Thyroid gland (tissue), 4 donors: ENCODE data around the gene AQP7. TPM values are rescaled to one million over a fixed set of nuclear protein-coding genes. Genes with fewer than 3 reads are reported as not detected.

Experiments used
- DNase-seq, 2 donors: peaks; one replicate each; pipeline ENCODE4 v3.0.0-alpha.2; 2019
- H3K27ac ChIP-seq, 3 donors: fragments of 200-600 bp; sonication (generic); 1 replicate in 2 of 3; 2 replicates in 1 of 3; pipeline ENCODE4 v1.5.1; 2016 to 2019; ENCODE audit warnings: mild to moderate bottlenecking in 1 of 3, moderate library complexity in 1 of 3
- H3K27me3 ChIP-seq: fragments of 200-600 bp; sonication (generic); one replicate; pipeline ENCODE4 v1.5.1; 2019
- H3K36me3 ChIP-seq, 2 donors: fragments of 200-600 bp; sonication (generic); one replicate each; pipeline ENCODE4 v1.5.1; 2016 to 2019
- H3K4me1 ChIP-seq, 2 donors: fragments of 200-600 bp; sonication (generic); one replicate each; pipeline ENCODE4 v1.5.1; 2017 to 2019
- H3K4me3 ChIP-seq, 3 donors: fragments of 200-600 bp; sonication (generic); replicated peaks in 1 of 3; 1 replicate in 2 of 3; 2 replicates in 1 of 3; pipeline ENCODE4 v1.5.1; 2016; ENCODE audit warnings: mild to moderate bottlenecking in 1 of 3
- H3K9me3 ChIP-seq: fragments of 200-600 bp; sonication (generic); one replicate; pipeline ENCODE4 v1.5.1; 2017
- POLR2A ChIP-seq, 2 donors: fragments of 450-650 bp; IDR thresholded peaks; one replicate each; pipeline ENCODE4 v1.6.1; 2017; ENCODE audit warnings: antibody characterized with exemption in 2 of 2, mild to moderate bottlenecking in 2 of 2, moderate library complexity in 1 of 2
- WGBS, 2 donors: methylation state at CpG; one replicate each; pipeline ENCODE4 v1.1.5; 2017; 5-methylcytosine and 5-hydroxymethylcytosine counted together
- intact Hi-C: fragments of 100-400 bp; cut with DNase I; formaldehyde crosslinking; loops from one replicate; pipeline ENCODE4 v1.15.1; 2023
- total RNA-seq, 4 donors: library from RNA; depleted of rRNA; stranded (reverse); fragments of >200 nt; gene quantifications; one replicate each; pipeline ENCODE4 v1.2.3, GENCODE V29; 2016
- TF ChIP-seq, protein P1 (sequence below), 6 experiments: fragments of 200-600 bp in 3 of 6; fragments of 450-650 bp in 3 of 6; sonication (generic) in 3 of 6; IDR thresholded peaks; one replicate each; pipeline ENCODE4 v1.5.1; 2016 to 2019; ENCODE audit warnings: antibody characterized with exemption in 6 of 6, mild to moderate bottlenecking in 2 of 6, inconsistent platforms in 1 of 6, moderate library complexity in 1 of 6

Gene AQP7
- total RNA-seq, 4 donors from 2014 or later = 1.9 to 4.7 (median 2.5) TPM

GRCh38 chr9:33433871-33434270 lies 31.5 kb upstream of the AQP7 start:
- Histone ChIP-seq H3K36me3 (no peaks in the 10 kb centered on the region), H3K4me3 (no peak overlapping the region), H3K9me3 (no peaks in the 10 kb centered on the region), H3K4me1 (peaks cover 8 to 11% of the 10 kb centered on the region in 2 donors), H3K27me3 (no peaks in the 10 kb centered on the region), H3K27ac (no peak overlapping the region)
- no peak for DNase-seq
- WGBS, 2 donors = 92 to 95% methylated on average over 7 to 8 of the region's 8 CpGs
- intact Hi-C loops = no loop called here
- no peak for TF ChIP-seq POLR2A (IDR thresholded peaks at IDR 0.05)
- TF ChIP-seq, protein P1, sequence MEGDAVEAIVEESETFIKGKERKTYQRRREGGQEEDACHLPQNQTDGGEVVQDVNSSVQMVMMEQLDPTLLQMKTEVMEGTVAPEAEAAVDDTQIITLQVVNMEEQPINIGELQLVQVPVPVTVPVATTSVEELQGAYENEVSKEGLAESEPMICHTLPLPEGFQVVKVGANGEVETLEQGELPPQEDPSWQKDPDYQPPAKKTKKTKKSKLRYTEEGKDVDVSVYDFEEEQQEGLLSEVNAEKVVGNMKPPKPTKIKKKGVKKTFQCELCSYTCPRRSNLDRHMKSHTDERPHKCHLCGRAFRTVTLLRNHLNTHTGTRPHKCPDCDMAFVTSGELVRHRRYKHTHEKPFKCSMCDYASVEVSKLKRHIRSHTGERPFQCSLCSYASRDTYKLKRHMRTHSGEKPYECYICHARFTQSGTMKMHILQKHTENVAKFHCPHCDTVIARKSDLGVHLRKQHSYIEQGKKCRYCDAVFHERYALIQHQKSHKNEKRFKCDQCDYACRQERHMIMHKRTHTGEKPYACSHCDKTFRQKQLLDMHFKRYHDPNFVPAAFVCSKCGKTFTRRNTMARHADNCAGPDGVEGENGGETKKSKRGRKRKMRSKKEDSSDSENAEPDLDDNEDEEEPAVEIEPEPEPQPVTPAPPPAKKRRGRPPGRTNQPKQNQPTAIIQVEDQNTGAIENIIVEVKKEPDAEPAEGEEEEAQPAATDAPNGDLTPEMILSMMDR (IDR thresholded peaks at IDR 0.05) = no peak

GRCh38 chr9:33431420-33431819 lies 29.1 kb upstream of the AQP7 start:
- DNase-seq = no peak
- intact Hi-C loops = no loop called here
- H3K9me3 ChIP-seq = no peaks in the 10 kb centered on the region
- no peak overlapping the region for H3K4me3 ChIP-seq
- 80 to 85% methylated on average over 2 of the region's 2 CpGs for WGBS, 2 donors
- no peak for TF ChIP-seq POLR2A (IDR thresholded peaks at IDR 0.05)
- TF ChIP-seq, protein P1 (IDR thresholded peaks at IDR 0.05) = no peak
- peaks cover 8 to 11% of the 10 kb centered on the region in 2 donors for H3K4me1 ChIP-seq
- no peak overlapping the region for H3K27ac ChIP-seq
- no peaks in the 10 kb centered on the region for H3K27me3 ChIP-seq
- H3K36me3 ChIP-seq = no peaks in the 10 kb centered on the region

DNA sequence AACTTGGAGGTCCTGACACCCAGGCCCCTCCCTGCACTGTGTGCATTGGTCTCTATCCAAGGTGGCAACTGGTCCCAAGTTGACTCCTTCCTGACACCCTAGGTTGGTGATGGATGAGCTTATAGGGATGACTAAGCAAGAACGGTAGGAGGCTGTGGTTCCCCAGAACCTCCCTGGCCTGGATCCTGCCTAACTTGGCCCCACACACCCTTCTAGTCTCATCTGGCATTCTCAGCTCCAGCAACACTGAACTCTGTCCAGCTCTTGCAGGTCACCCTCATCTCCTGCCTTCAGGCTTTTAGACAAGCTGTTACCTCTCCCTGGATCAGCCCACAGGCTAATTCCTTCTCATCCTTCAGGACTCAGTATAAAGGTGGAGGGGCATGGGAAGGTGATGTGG lies 28.6 kb upstream of the AQP7 start:
- Histone ChIP-seq H3K36me3 (no peaks in the 10 kb centered on the region), H3K9me3 (no peaks in the 10 kb centered on the region), H3K27me3 (no peaks in the 10 kb centered on the region), H3K27ac (no peak overlapping the region), H3K4me1 (peaks cover 8 to 11% of the 10 kb centered on the region in 2 donors), H3K4me3 (no peak overlapping the region)
- WGBS, 2 donors = 40 to 57% methylated on average over 1 of the region's 1 CpG
- intact Hi-C loops = no loop called here
- DNase-seq = no peak
- TF ChIP-seq, protein P1 (IDR thresholded peaks at IDR 0.05) = no peak
- no peak for TF ChIP-seq POLR2A (IDR thresholded peaks at IDR 0.05)

DNA sequence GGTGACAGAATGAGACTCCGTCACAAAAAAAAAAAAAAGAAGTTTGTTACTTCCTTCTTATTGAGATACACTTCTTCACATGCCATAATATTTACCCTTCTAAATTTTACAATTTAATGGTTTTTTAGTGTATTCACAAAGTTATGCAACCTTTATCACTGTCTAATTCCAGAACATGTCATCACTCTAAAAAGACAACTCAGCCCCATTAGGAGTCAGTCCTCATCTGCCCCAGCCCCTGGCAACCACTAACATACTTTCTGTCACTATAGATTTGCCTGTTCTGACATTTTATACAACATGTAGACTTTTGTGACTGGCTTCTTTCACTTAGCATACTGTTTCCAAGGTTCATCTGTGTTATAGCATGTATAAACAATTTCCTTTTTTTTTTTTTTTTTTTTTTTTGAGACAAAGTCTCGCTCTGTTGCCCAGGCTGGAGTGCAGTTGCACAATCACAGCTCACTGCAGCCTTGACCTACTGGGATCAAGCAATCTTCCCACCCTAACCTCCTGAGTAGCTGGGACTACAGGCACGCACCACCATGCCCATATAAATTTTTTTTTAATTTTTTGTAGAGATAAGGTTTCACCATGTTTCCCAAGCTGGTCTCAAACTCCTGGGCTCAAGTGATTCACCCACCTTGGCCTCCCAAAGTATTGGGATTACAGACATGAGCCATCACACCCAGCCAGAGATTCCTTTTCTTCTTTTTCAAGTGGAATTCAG lies 27.1 kb upstream of the AQP7 start:
- Histone ChIP-seq H3K4me1 (peaks cover under 1 to 3% of the 10 kb centered on the region in 2 donors), H3K27me3 (no peaks in the 10 kb centered on the region), H3K4me3 (no peak overlapping the region), H3K27ac (no peak overlapping the region), H3K36me3 (no peaks in the 10 kb centered on the region), H3K9me3 (no peaks in the 10 kb centered on the region)
- 85 to 89% methylated on average over 3 of the region's 3 CpGs for WGBS, 2 donors
- no peak for TF ChIP-seq POLR2A (IDR thresholded peaks at IDR 0.05)
- TF ChIP-seq, protein P1 (IDR thresholded peaks at IDR 0.05) = no peak
- intact Hi-C loops = no loop called here
- DNase-seq = no peak

- H3K27me3 ChIP-seq = no peaks in the 10 kb centered on the region
- DNase-seq = no peak
- no peaks in the 10 kb centered on the region for H3K4me1 ChIP-seq
- no peak overlapping the region for H3K4me3 ChIP-seq
- no peaks in the 10 kb centered on the region for H3K36me3 ChIP-seq
- intact Hi-C loops = no loop called here
- 92 to 95% methylated on average over 5 to 7 of the region's 7 CpGs for WGBS, 2 donors
- TF ChIP-seq POLR2A (IDR thresholded peaks at IDR 0.05) = no peak
- TF ChIP-seq, protein P1 (IDR thresholded peaks at IDR 0.05) = no peak
- no peak overlapping the region for H3K27ac ChIP-seq
- no peaks in the 10 kb centered on the region for H3K9me3 ChIP-seq
Observed at GRCh38 chr9:33426843-33427293, 24.5 kb upstream of the AQP7 start.
